SK-N-SH (cell line): Measurements from ENCODE around the gene TBCD. TPM values are rescaled to one million over a fixed set of nuclear protein-coding genes. Genes with fewer than 3 reads are reported as not detected.

Experiments
- CTCF ChIA-PET: fragments of 300-600, 350-600 bp; formaldehyde crosslinking; extraction: SDS; loops from one replicate; lab custom pipeline; 2021; lab: Yijun Ruan, JAX
- POLR2A ChIA-PET: fragments of 350-600 bp; sonication (Branson Sonifier 250); formaldehyde crosslinking; extraction: SDS; loops from one replicate; lab custom pipeline; 2020; ENCODE audit warnings: antibody characterized with exemption, inconsistent platforms; lab: Yijun Ruan, JAX
- DNase-seq: peaks from one replicate; pipeline ENCODE4 v3.0.0; 2012
- H2AFZ ChIP-seq: fragments of 200-600 bp; sonication (generic); 2 replicates; pipeline ENCODE4 v1.8.1; 2016; ENCODE audit warnings: antibody characterized with exemption, mild to moderate bottlenecking, low read depth
- H3F3A ChIP-seq: fragments of 200-600 bp; sonication (generic); replicated peaks from 2 replicates; pipeline ENCODE3; 2016; ENCODE audit warnings: antibody characterized with exemption, mild to moderate bottlenecking; ENCODE audit not compliant: insufficient read depth
- H3K27ac ChIP-seq, 2 experiments: fragments of 200-500 bp in 1 of 2; fragments of 200-600 bp in 1 of 2; sonication (Bioruptor generic) in 1 of 2; sonication (generic), shearing (Covaris generic) in 1 of 2; 2 replicates each; pipeline versions ENCODE4 v1.5.1 to v1.6.1; 2014 to 2016; ENCODE audit warnings: low read depth in 2 of 2, inconsistent platforms in 1 of 2, low read length in 1 of 2, mild to moderate bottlenecking in 1 of 2, mixed read lengths in 1 of 2
- H3K27me3 ChIP-seq: fragments of 200-600 bp; sonication (generic), shearing (Covaris generic); 2 replicates; pipeline ENCODE4 v1.6.1; 2016; ENCODE audit warnings: mixed run types; ENCODE audit not compliant: insufficient read depth
- H3K36me3 ChIP-seq, 2 experiments: fragments of 200-500 bp in 1 of 2; fragments of 200-600 bp in 1 of 2; sonication (Bioruptor generic) in 1 of 2; sonication (generic) in 1 of 2; replicated peaks in 1 of 2; 2 replicates each; pipeline versions ENCODE3 to v1.5.1; 2014 to 2016; ENCODE audit warnings: low read length in 1 of 2, mild to moderate bottlenecking in 1 of 2; ENCODE audit not compliant: insufficient read depth in 2 of 2, control insufficient read depth in 1 of 2
- H3K4me1 ChIP-seq, 2 experiments: fragments of 200-500 bp in 1 of 2; fragments of 200-600 bp in 1 of 2; sonication (Bioruptor generic) in 1 of 2; sonication (generic), shearing (Covaris generic) in 1 of 2; 2 replicates each; pipeline versions ENCODE4 v1.5.1 to v1.6.1; 2014 to 2016; ENCODE audit warnings: low read depth in 1 of 2, low read length in 1 of 2, mixed run types in 1 of 2; ENCODE audit not compliant: insufficient read depth in 2 of 2, control insufficient read depth in 1 of 2
- H3K4me2 ChIP-seq: fragments of 200-600 bp; sonication (generic), shearing (Covaris generic); 2 replicates; pipeline ENCODE4 v1.6.1; 2017; ENCODE audit warnings: mixed run types
- H3K4me3 ChIP-seq, 2 experiments: fragments of 200-500 bp in 1 of 2; fragments of 200-600 bp in 1 of 2; sonication (Bioruptor generic) in 1 of 2; sonication (generic), shearing (Covaris generic) in 1 of 2; 2 replicates each; pipeline versions ENCODE4 v1.5.1 to v1.8.1; 2014 to 2016; ENCODE audit warnings: low read depth in 2 of 2, inconsistent platforms in 1 of 2, low read length in 1 of 2, mild to moderate bottlenecking in 1 of 2, mixed read lengths in 1 of 2, moderate library complexity in 1 of 2
- H3K79me2 ChIP-seq: fragments of 200-600 bp; sonication (generic); 2 replicates; pipeline ENCODE4 v1.8.1; 2017; ENCODE audit warnings: mild to moderate bottlenecking; ENCODE audit not compliant: insufficient read depth
- H3K9ac ChIP-seq: fragments of 200-600 bp; sonication (generic); 2 replicates; pipeline ENCODE4 v1.6.1; 2017; ENCODE audit warnings: mixed run types
- H3K9me2 ChIP-seq: fragments of 200-600 bp; sonication (generic); 2 replicates; pipeline ENCODE4 v1.6.1; 2017; ENCODE audit warnings: mixed run types
- H3K9me3 ChIP-seq: fragments of 200-600 bp; sonication (generic); 2 replicates; pipeline ENCODE4 v1.6.1; 2017; ENCODE audit warnings: mixed run types, mild to moderate bottlenecking, moderate library complexity
- H4K20me1 ChIP-seq: fragments of 200-600 bp; sonication (generic); 2 replicates; pipeline ENCODE4 v1.6.1; 2017; ENCODE audit warnings: mild to moderate bottlenecking, mixed run types; ENCODE audit not compliant: insufficient read depth
- CHD2 ChIP-seq: fragments of 150-350 bp; IDR thresholded peaks from 2 replicates; pipeline ENCODE4 v1.6.1; 2018; ENCODE audit warnings: low read length; ENCODE audit not compliant: partially characterized antibody
- ELF1 ChIP-seq: IDR thresholded peaks from 2 replicates; pipeline ENCODE4 v1.4.0; 2012
- EP300 ChIP-seq, 2 experiments: IDR thresholded peaks; 2 replicates each; pipeline versions ENCODE4 v1.4.0 to v1.6.1; 2012; ENCODE audit warnings: borderline replicate concordance in 1 of 2, low read depth in 1 of 2, low read length in 1 of 2
- FOXJ3 ChIP-seq: sonication (generic); formaldehyde crosslinking; IDR thresholded peaks from 2 replicates; pipeline ENCODE4 v1.5.1; 2020; ENCODE audit warnings: mild to moderate bottlenecking, missing genetic modification reagents
- GATA2 ChIP-seq: sonication (generic); formaldehyde crosslinking; IDR thresholded peaks from 2 replicates; pipeline ENCODE4 v1.5.0; 2020; ENCODE audit warnings: mild to moderate bottlenecking, missing genetic modification reagents
- JUND ChIP-seq: IDR thresholded peaks from 2 replicates; pipeline ENCODE4 v1.4.0; 2012
- NRF1 ChIP-seq: IDR thresholded peaks from 2 replicates; pipeline ENCODE4 v1.6.1; 2012; ENCODE audit warnings: low read depth, mild to moderate bottlenecking, low read length
- POLR2AphosphoS5 ChIP-seq: IDR thresholded peaks from 2 replicates; pipeline ENCODE4 v1.6.1; 2012; ENCODE audit warnings: low read depth, low read length
- RAD21 ChIP-seq: IDR thresholded peaks from 2 replicates; pipeline ENCODE4 v1.6.1; 2012; ENCODE audit warnings: mild to moderate bottlenecking, low read length
- RFX5 ChIP-seq: IDR thresholded peaks from 2 replicates; pipeline ENCODE4 v1.6.1; 2012; ENCODE audit warnings: mild to moderate bottlenecking, improper control_type of control experiment, low read length
- RXRA ChIP-seq: IDR thresholded peaks from 2 replicates; pipeline ENCODE4 v1.4.0; 2012; ENCODE audit warnings: low read depth, mild to moderate bottlenecking, borderline replicate concordance
- SIN3A ChIP-seq: IDR thresholded peaks from 2 replicates; pipeline ENCODE4 v1.6.1; 2012; ENCODE audit warnings: low read depth, mild to moderate bottlenecking, low read length, moderate library complexity, borderline replicate concordance
- SMC3 ChIP-seq: IDR thresholded peaks from 2 replicates; pipeline ENCODE4 v1.6.1; 2012; ENCODE audit warnings: low read depth, low read length, improper control_type of control experiment
- TAF1 ChIP-seq: IDR thresholded peaks from 2 replicates; pipeline ENCODE4 v1.6.1; 2012; ENCODE audit warnings: low read depth, mild to moderate bottlenecking, low read length, moderate library complexity, borderline replicate concordance
- TCF12 ChIP-seq: IDR thresholded peaks from 2 replicates; pipeline ENCODE4 v1.4.0; 2012
- TEAD4 ChIP-seq: IDR thresholded peaks from 2 replicates; pipeline ENCODE4 v1.4.0; 2012; ENCODE audit warnings: mild to moderate bottlenecking, borderline replicate concordance; ENCODE audit not compliant: insufficient read depth
- YY1 ChIP-seq: IDR thresholded peaks from 2 replicates; pipeline ENCODE4 v1.4.0; 2012; ENCODE audit warnings: low read depth, mild to moderate bottlenecking
- WGBS: methylation state at CpG from one replicate; pipeline ENCODE4 v1.1.6; 2017; ENCODE audit warnings: low lambda C conversion rate; 5-methylcytosine and 5-hydroxymethylcytosine counted together
- polyA plus RNA-seq, 3 experiments: library from polyadenylated mRNA; depleted of rRNA; stranded (reverse); fragments of >200 nt; gene quantifications; 2 replicates each; pipeline ENCODE4 v1.2.3, GENCODE V29; 2012
- TF ChIP-seq, protein P1 (sequence below): fragments of 150-350 bp; IDR thresholded peaks from 2 replicates; pipeline ENCODE4 v1.6.1; 2017; ENCODE audit warnings: antibody characterized with exemption, low read length, low read depth, borderline replicate concordance
- TF ChIP-seq, protein P2 (sequence below): IDR thresholded peaks from 2 replicates; pipeline ENCODE4; 2012
- TF ChIP-seq, protein P3 (sequence below): IDR thresholded peaks from 2 replicates; pipeline ENCODE4 v1.4.0; 2012; ENCODE audit warnings: low read depth, borderline replicate concordance
- TF ChIP-seq, protein P4 (sequence below): IDR thresholded peaks from 2 replicates; pipeline ENCODE4 v1.4.0; 2012; ENCODE audit warnings: low read depth, borderline replicate concordance
- TF ChIP-seq, protein P5 (sequence below): IDR thresholded peaks from 2 replicates; pipeline ENCODE4 v1.4.0; 2012; ENCODE audit warnings: low read depth

Gene TBCD
- polyA plus RNA-seq, 1 of the 3 experiments (the other 2 are of a cell fraction): 107 TPM

DNA sequence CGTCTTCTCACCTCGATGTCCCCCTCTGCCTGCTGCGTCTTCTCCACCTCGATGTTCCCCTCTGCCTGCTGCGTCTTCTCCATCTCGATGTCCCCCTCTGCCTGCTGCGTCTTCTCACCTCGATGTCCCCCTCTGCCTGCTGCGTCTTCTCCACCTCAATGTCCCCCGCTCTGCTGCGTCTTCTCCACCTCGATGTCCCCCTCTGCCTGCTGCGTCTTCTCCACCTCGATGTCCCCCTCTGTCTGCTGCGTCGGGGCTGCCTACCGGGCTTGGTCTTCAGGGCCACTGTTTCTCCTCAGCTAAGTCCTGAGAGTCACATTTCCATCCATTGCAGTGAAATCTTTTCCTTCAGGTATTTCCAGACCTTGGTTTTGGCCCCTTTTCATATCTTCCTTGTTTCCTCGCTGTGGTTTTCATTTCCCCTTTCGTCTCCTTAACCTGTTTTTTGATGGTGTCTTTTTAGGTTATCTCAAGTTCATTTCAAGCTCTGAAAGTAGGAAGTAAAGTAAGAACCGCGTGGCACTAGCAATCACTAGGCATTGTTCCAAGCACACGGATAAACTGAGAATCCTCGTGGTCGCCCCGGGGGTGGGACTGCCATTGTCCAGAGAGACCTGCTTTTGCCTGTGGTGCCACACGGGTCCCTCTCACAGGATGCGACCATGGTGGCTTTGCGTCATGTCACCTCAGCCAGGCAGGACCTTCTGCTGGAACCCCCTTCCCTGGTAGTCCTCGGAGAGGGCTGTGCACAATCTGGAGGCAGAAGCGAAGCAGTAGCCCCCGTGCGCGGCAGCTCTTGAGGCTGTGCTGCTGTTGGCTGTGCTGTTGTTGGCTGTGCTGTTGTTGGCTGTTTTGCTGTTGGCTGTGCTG lies 97.4 kb downstream of the TBCD start:
- TF ChIP-seq, protein P1, sequence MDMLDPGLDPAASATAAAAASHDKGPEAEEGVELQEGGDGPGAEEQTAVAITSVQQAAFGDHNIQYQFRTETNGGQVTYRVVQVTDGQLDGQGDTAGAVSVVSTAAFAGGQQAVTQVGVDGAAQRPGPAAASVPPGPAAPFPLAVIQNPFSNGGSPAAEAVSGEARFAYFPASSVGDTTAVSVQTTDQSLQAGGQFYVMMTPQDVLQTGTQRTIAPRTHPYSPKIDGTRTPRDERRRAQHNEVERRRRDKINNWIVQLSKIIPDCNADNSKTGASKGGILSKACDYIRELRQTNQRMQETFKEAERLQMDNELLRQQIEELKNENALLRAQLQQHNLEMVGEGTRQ: no peak
- TF ChIP-seq RFX5: no peak
- TF ChIP-seq YY1: no peak
- TF ChIP-seq NRF1: no peak
- TF ChIP-seq TEAD4: no peak
- no peak for TF ChIP-seq SMC3
- TF ChIP-seq ELF1: no peak
- TF ChIP-seq SIN3A: no peak
- TF ChIP-seq POLR2AphosphoS5: no peak
- TF ChIP-seq, protein P2, sequence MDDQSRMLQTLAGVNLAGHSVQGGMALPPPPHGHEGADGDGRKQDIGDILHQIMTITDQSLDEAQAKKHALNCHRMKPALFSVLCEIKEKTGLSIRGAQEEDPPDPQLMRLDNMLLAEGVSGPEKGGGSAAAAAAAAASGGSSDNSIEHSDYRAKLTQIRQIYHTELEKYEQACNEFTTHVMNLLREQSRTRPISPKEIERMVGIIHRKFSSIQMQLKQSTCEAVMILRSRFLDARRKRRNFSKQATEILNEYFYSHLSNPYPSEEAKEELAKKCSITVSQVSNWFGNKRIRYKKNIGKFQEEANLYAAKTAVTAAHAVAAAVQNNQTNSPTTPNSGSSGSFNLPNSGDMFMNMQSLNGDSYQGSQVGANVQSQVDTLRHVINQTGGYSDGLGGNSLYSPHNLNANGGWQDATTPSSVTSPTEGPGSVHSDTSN: no peak

DNA sequence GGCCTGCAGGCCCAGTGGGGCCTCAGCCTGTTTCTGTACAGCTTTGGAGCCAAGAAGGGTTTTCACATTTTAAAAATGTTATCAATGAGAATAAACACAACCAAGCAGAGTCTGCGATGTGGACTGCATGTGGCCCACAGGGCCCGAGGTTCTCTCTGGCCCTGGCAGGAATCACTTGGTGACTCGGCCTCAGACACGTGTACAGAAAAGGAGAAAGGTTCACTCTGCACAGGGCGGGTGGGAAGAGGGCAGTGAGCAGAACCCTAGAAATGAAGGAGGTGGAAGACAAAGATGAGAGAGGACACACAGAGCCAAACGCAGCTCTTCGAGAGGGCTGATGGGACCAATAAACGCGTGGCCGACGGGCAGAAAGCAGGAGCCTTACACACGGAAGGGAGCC lies 99.5 kb downstream of the TBCD start:
- no peak overlapping the region for H3K4me2 ChIP-seq
- no peaks in the 10 kb centered on the region for H3K9me3 ChIP-seq
- H4K20me1 ChIP-seq: no peaks in the 10 kb centered on the region
- no peak overlapping the region for H3K9ac ChIP-seq
- no peak overlapping the region for H3K4me3 ChIP-seq
- H3K36me3 ChIP-seq: peaks cover 5 to 8% of the 10 kb centered on the region in 2 experiments
- H3K4me1 ChIP-seq: no peaks in the 10 kb centered on the region; a peak in 1 of 4 replicates
- H3K27me3 ChIP-seq: no peaks in the 10 kb centered on the region
- no peaks in the 10 kb centered on the region for H3K79me2 ChIP-seq
- TF ChIP-seq JUND: no peak
- TF ChIP-seq, protein P2: no peak
- TF ChIP-seq TEAD4: no peak
- TF ChIP-seq TCF12: no peak
- no peak for TF ChIP-seq SMC3
- TF ChIP-seq, protein P3, sequence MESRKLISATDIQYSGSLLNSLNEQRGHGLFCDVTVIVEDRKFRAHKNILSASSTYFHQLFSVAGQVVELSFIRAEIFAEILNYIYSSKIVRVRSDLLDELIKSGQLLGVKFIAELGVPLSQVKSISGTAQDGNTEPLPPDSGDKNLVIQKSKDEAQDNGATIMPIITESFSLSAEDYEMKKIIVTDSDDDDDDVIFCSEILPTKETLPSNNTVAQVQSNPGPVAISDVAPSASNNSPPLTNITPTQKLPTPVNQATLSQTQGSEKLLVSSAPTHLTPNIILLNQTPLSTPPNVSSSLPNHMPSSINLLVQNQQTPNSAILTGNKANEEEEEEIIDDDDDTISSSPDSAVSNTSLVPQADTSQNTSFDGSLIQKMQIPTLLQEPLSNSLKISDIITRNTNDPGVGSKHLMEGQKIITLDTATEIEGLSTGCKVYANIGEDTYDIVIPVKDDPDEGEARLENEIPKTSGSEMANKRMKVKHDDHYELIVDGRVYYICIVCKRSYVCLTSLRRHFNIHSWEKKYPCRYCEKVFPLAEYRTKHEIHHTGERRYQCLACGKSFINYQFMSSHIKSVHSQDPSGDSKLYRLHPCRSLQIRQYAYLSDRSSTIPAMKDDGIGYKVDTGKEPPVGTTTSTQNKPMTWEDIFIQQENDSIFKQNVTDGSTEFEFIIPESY: no peak
- TF ChIP-seq, protein P4, sequence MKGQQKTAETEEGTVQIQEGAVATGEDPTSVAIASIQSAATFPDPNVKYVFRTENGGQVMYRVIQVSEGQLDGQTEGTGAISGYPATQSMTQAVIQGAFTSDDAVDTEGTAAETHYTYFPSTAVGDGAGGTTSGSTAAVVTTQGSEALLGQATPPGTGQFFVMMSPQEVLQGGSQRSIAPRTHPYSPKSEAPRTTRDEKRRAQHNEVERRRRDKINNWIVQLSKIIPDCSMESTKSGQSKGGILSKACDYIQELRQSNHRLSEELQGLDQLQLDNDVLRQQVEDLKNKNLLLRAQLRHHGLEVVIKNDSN: no peak
- no peak for TF ChIP-seq RXRA
- TF ChIP-seq EP300 (IDR thresholded peaks at IDR 0.05; ENCODE audit: borderline replicate concordance in 1 of 2, low read depth in 1 of 2, low read length in 1 of 2): no peak
- TF ChIP-seq FOXJ3: no peak
- no peak for TF ChIP-seq RAD21
- no peak for TF ChIP-seq RFX5
- TF ChIP-seq, protein P5, sequence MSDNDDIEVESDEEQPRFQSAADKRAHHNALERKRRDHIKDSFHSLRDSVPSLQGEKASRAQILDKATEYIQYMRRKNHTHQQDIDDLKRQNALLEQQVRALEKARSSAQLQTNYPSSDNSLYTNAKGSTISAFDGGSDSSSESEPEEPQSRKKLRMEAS: no peak
- TF ChIP-seq GATA2 (CRISPR knock-in tag): no peak
- TF ChIP-seq TAF1: no peak
- TF ChIP-seq CHD2: no peak
- no peak overlapping the region for H3K27ac ChIP-seq
- H3F3A ChIP-seq: no peaks in the 10 kb centered on the region
- no peaks in the 10 kb centered on the region for H3K9me2 ChIP-seq
- 92% methylated on average over 11 of the region's 12 CpGs for WGBS
- CTCF ChIA-PET: interaction anchor here (1.0 to 1.5 kb wide), 3 partner anchors 25 to 76 kb away, joined by 3 to 5 read pairs (median 4); no protein-coding TSS in a partner anchor
- DNase-seq: no peak
- POLR2A ChIA-PET: no interaction called here
- no peak overlapping the region for H2AFZ ChIP-seq

More for the DNA sequence above, 97.4 kb downstream of the TBCD start:
- Histone ChIP-seq H3K4me3 (no peak overlapping the region), H4K20me1 (no peaks in the 10 kb centered on the region), H3K9me3 (no peaks in the 10 kb centered on the region), H2AFZ (no peak overlapping the region), H3K36me3 (peaks cover 1 to 3% of the 10 kb centered on the region in 2 experiments), H3K9ac (no peak overlapping the region), H3F3A (no peaks in the 10 kb centered on the region), H3K4me2 (no peak overlapping the region), H3K4me1 (no peaks in the 10 kb centered on the region; a peak in 1 of 4 replicates), H3K27ac (no peak overlapping the region), H3K79me2 (no peaks in the 10 kb centered on the region), H3K9me2 (no peaks in the 10 kb centered on the region), H3K27me3 (no peaks in the 10 kb centered on the region)
- no peak for DNase-seq
- ChIA-PET POLR2A (no interaction called here), CTCF (no interaction called here)
- WGBS: 91% methylated on average over 30 of the region's 33 CpGs
